Measurements from ENCODE around the gene KSR1.
A peak's percentile ranks its signal among the peaks of the same experiment; 100 is the strongest.
"Not testable (repeated sequence)": the region's sequence is repeated elsewhere in the genome, so short reads cannot be mapped to it uniquely, and the experiment has no call there.

KSR1 gene

DNA sequence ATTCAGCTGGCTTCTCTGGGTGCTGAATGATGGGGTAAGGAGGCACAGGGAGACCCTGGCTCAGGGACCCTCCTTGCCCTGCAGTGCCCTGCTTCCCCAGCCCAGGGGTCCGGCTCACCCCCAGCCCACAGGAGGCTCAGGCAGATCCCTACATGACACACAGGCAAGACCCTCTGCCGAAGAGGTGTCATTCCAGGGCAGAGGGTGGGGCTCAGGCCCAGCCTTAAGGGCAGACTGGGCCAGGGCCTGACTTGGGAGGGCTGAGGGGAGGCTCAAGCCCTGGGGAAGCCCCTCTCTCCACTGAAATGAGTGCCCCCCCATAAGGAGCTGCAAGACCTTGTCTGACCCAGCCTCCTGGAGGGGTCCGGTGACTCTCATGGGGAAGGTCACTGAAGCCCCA lies 30.3 kb upstream of the KSR1 start:
- TF ChIP-seq, protein P1, sequence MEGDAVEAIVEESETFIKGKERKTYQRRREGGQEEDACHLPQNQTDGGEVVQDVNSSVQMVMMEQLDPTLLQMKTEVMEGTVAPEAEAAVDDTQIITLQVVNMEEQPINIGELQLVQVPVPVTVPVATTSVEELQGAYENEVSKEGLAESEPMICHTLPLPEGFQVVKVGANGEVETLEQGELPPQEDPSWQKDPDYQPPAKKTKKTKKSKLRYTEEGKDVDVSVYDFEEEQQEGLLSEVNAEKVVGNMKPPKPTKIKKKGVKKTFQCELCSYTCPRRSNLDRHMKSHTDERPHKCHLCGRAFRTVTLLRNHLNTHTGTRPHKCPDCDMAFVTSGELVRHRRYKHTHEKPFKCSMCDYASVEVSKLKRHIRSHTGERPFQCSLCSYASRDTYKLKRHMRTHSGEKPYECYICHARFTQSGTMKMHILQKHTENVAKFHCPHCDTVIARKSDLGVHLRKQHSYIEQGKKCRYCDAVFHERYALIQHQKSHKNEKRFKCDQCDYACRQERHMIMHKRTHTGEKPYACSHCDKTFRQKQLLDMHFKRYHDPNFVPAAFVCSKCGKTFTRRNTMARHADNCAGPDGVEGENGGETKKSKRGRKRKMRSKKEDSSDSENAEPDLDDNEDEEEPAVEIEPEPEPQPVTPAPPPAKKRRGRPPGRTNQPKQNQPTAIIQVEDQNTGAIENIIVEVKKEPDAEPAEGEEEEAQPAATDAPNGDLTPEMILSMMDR (IDR thresholded peaks at IDR 0.05; ENCODE audit: low read depth, low read length, missing control alignments), result no peak
- no peak overlapping the region for H3K4me3 ChIP-seq (replicated peaks; ENCODE audit: low read depth, low read length)
- no peak for DNase-seq (ENCODE audit: extremely low read depth, low read depth)

DNA sequence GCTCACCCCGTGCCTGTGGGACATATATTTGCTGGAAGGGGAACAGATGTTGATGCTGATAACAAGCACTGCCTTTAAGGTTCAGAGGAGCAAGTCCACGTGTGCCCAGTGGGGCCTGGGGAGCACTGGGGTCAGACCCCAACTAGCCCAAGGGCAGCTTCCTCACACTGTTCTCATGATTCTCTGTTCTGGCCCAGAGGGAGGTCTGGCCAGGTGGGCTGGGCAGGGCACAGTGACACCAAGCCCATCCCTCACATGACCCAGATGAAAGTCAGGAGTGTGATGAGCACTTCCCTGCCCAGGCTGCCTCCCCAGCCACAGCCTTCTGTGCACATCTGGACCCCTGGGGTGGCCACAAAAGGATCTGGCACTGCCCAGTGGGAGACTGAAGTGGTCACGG lies 29.8 kb upstream of the KSR1 start:
- DNase-seq (ENCODE audit: extremely low read depth, low read depth); H3K4me3 ChIP-seq (replicated peaks; ENCODE audit: low read depth, low read length): not testable (repeated sequence)

DNA sequence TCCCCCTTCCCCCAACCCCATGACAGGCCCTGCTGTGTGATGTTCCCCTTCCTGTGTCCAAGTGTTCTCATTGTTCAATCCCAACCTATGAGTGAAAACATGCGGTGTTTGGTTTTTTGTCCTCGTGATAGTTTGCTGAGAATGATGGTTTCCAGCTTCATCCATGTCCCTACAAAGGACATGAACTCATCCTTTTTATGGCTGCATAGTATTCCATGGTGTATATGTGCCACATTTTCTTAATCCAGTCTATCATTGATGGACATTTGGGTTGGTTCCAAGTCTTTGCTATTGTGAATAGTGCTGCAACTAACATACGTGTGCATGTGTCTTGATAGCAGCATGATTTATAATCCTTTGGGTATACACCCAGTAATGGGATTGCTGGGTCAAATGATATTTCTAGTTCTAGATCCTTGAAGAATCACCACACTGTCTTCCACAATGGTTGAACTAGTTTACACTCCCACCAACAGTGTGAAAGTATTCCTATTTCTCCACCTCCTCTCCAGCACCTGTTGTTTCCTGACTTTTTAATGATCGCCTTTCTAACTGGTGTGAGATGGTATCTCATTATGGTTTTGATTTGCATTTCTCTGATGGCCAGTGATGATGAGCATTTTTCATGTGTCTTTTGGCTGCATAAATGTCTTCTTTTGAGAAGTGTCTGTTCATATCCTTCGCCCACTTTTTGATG lies 28.9 kb upstream of the KSR1 start:
- not testable (repeated sequence) for DNase-seq (ENCODE audit: extremely low read depth, low read depth); H3K4me3 ChIP-seq (replicated peaks; ENCODE audit: low read depth, low read length)

DNA sequence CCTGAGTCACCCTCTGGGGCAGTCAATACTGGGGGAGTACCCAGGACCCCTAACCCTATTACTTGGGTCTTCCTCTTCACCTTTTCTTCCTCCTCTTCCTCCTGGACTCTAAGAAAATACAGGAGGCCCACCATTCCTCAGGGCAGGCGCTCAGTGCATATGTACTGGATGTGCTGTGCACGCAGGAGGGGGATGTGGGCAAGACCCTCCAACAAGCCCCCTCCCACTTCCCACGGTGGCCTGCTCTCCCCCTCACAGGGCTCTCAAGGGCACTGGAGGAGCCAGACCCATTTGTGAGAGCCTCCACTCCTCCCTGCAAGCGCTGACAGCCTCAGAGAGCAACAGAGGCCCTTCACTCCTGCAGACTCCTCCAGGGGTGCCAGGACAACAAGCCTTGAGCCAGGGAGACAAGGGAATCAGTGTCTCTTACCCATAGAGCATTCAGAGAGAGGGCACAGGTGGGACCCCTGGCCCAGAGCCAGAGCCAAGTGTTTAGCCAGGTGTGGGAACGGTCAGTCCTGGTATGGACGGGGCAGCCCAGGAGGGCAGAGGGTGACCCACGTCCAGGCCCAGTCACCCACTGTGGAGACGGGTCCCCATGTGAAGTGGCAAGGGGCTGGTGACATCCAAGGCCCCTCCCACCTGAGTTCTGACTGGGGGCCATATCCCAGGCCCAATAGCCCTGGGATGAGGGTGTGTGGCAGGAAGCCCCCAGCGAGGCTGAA lies 27.3 kb upstream of the KSR1 start:
- TF ChIP-seq, protein P1 (IDR thresholded peaks at IDR 0.05; ENCODE audit: low read depth, low read length, missing control alignments), result no peak
- H3K4me3 ChIP-seq (replicated peaks; ENCODE audit: low read depth, low read length), result no peak overlapping the region
- no peak for DNase-seq (ENCODE audit: extremely low read depth, low read depth)

DNA sequence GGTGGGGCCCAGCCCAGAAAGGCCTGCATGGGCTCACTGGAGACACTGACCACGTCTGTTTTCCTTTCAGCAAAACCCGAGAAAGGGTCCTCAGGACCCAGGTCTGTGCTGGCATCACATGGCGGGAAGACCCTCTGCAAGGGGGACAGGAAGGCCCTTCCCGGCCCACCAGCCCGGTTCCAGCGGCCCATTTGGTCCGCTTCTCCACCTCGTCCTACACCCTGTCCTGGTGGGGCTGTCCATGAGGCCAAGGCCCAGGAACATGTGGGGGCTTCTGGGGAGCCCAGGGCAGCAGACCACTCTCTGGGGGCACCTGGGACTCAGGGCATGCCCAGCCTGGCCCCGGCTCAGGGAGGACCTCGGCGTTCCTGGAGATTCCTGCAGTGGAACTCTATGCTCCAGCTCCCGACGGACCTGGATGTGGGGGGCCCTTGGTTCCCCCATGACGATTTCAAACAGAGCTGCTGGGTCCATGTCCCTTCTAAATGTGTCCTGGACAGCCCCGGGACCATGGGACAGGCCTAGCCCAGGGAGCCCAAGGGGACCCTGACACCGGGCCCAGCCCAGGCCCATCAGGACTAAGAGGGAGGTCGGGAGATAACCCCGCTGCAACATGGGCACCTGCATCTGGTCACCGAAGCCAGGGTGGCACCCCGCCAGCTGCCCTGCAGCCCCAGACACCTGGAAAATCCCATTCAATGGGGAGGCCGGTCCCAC lies 26.4 kb upstream of the KSR1 start:
- TF ChIP-seq, protein P1 (IDR thresholded peaks at IDR 0.05; ENCODE audit: low read depth, low read length, missing control alignments), result no peak

DNA sequence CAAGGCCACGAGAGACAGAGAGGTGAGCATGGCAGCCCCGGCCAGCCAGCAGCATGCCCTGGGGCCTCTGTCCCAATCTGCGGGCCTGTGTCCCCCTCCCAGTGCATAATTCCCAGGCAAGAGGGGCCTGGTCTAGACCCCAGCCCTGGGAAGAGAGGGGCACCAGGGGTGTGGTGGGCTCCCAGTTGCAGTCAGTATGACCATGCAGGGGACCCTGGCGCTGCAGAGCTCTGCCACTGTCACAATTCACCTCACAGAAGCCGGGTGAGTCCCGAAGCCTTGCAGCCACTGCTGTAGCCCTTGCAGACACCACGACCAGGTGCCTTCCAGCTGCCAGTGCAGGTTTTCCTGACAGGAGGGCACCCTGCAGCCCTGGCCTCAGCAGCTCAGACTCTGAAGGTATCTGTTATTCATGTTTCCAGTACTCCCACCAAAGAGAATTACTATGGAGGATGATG lies 25.8 kb upstream of the KSR1 start:
- TF ChIP-seq, protein P1 (IDR thresholded peaks at IDR 0.05; ENCODE audit: low read depth, low read length, missing control alignments), result no peak
- H3K4me3 ChIP-seq (replicated peaks; ENCODE audit: low read depth, low read length), result no peak overlapping the region
- no peak for DNase-seq (ENCODE audit: extremely low read depth, low read depth)

More for the DNA sequence above, 26.4 kb upstream of the KSR1 start:
- no peak overlapping the region for H3K4me3 ChIP-seq (replicated peaks; ENCODE audit: low read depth, low read length)
- DNase-seq (ENCODE audit: extremely low read depth, low read depth), result no peak

DNA sequence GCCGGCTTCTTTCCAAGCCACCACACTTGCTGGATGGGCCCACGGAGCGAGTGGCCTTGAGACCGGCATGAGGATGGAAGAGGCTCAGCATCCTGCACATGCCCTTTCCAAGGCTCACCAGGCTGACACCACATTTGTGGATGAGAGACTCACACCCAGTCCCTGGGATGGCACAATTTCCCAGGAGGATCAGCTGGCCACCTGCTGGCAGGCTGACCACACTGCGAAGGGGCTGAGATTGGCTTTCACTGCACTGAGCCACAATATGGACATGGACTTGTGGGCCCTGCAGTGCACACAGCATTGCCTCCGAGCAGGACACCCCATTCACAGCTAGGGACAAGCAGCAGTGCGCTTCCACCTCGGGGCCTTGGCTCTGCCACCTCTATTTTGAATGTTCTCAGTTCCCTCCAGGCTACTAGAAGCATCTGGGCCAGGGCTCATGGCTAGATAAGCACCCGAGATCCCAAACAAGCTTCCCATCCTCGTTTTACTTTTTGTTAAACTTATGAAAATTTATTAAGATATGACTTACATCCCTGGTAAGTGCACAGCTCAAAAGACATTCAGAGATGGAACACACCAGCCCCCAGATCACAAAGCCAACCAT lies 25.3 kb upstream of the KSR1 start:
- DNase-seq (ENCODE audit: extremely low read depth, low read depth), result peak; percentile 16
- no peak overlapping the region for H3K4me3 ChIP-seq (replicated peaks; ENCODE audit: low read depth, low read length)
- TF ChIP-seq, protein P1 (IDR thresholded peaks at IDR 0.05; ENCODE audit: low read depth, low read length, missing control alignments), result peak; percentile 77
